ENCODE results near the gene ADCY6. TPM values are rescaled to one million over a fixed set of nuclear protein-coding genes. Genes with fewer than 3 reads are reported as not detected.

Gene ADCY6
- total RNA-seq, 1 donor from 2014 or later: 17.4 TPM

DNA sequence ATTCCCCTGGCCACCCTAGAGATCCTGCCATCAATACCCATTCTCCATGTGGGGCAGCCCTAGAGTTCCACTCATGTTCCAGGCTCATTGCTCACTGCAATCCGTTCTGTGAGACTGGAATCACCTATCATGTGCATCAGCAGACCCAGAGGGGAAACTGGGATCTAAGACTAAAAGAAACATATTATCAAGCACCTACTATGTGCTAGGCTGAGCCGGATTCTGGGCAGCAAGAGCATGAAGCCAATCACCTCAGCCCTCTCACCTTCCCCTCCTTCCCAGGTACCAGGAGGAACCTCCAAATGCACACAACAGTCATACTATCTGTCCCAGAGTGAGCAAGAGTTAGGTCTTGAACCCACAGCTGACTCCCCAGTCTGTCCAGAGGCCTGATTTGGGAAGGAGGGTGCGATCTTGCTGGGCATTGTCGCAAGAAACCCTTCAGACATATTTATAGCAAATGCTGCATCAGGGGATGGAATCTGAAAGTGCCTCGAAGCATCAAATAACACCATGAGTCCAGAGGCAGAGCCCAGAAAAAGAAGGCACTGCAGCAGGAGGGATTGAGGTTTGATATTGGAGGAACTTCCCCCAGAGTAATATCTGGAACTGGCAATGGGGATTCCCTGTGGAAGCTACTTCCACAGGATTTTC, 22.7 kb upstream of the ADCY6 start:
- H3K4me1 Mint-ChIP-seq (ENCODE audit: low read depth, unreplicated experiment): peaks cover 24% of the 10 kb centered on the region
- H3K4me3 Mint-ChIP-seq (ENCODE audit: unreplicated experiment): no peak overlapping the region
- TF ChIP-seq CTCF (IDR thresholded peaks at IDR 0.05; ENCODE audit: partially characterized antibody, unreplicated experiment): no peak
- H3K9me3 Mint-ChIP-seq (ENCODE audit: unreplicated experiment): peaks cover 12% of the 10 kb centered on the region
- peaks cover 14% of the 10 kb centered on the region for H3K27me3 Mint-ChIP-seq (ENCODE audit: unreplicated experiment)
- no peak overlapping the region for H3K27ac Mint-ChIP-seq (ENCODE audit: unreplicated experiment)
- no peak for DNase-seq
- H3K36me3 Mint-ChIP-seq (ENCODE audit: unreplicated experiment): no peaks in the 10 kb centered on the region

DNA sequence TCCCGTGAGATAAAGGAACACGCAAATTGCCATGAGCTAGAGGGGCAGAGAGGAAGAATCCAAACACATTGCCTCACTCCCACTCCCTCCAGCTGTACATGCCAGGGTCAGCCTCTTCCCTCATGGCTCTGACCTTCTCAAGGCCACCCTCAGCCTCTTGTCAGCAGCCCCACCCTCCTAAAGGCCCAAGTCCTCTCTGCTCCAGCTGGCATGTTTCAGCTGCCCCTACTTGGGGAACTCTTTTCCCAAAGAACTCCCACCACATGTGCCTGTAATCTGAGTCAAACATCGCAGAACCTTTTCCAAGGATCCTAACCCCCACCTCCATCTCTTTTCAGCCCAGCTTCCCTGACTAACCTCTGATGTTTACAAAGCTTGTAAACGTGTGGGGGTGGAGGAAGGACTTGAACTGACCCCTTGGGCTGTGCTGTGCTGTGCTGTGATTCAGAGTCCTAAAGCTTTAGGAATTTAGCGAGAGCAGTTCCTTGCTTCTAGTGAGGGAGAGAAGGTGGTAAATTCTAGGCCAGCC, 22.1 kb upstream of the ADCY6 start:
- DNase-seq: no peak
- TF ChIP-seq CTCF (IDR thresholded peaks at IDR 0.05; ENCODE audit: partially characterized antibody, unreplicated experiment): no peak
- Mint-ChIP-seq H3K4me3 (ENCODE audit: unreplicated experiment) (no peak overlapping the region), H3K36me3 (ENCODE audit: unreplicated experiment) (no peaks in the 10 kb centered on the region), H3K27ac (ENCODE audit: unreplicated experiment) (no peak overlapping the region), H3K9me3 (ENCODE audit: unreplicated experiment) (peaks cover 8% of the 10 kb centered on the region), H3K4me1 (ENCODE audit: low read depth, unreplicated experiment) (peaks cover 19% of the 10 kb centered on the region), H3K27me3 (ENCODE audit: unreplicated experiment) (peaks cover 10% of the 10 kb centered on the region)

DNA sequence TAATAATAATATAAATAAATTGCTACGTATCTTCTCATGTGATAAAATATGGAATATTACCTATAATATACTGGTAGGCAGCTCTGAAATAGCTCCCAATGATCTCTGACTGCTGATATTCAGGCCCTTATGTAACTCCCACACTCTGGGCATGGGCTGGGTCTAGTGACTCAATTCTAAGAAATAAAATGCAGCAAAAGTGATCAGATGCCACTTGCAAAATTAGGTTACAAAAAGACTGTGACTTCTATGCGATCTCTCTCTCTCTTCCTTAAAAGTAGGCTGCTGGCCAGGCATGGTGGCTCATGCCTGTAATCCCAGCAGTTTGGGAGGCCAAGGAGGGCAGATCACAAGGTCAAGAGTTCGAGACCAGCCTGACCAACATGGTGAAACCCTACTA, 19.1 kb upstream of the ADCY6 start:
- Mint-ChIP-seq H3K4me3 (ENCODE audit: unreplicated experiment) (no peak overlapping the region), H3K4me1 (ENCODE audit: low read depth, unreplicated experiment) (peaks cover 13% of the 10 kb centered on the region), H3K27ac (ENCODE audit: unreplicated experiment) (no peak overlapping the region), H3K9me3 (ENCODE audit: unreplicated experiment) (peaks cover 7% of the 10 kb centered on the region), H3K27me3 (ENCODE audit: unreplicated experiment) (peaks cover 10% of the 10 kb centered on the region), H3K36me3 (ENCODE audit: unreplicated experiment) (no peaks in the 10 kb centered on the region)
- no peak for DNase-seq
- no peak for TF ChIP-seq CTCF (IDR thresholded peaks at IDR 0.05; ENCODE audit: partially characterized antibody, unreplicated experiment)

GRCh38 chr12:48803675-48804074, 14.8 kb upstream of the ADCY6 start:
- Mint-ChIP-seq H3K27ac (ENCODE audit: unreplicated experiment) (no peak overlapping the region), H3K4me1 (ENCODE audit: low read depth, unreplicated experiment) (no peaks in the 10 kb centered on the region), H3K9me3 (ENCODE audit: unreplicated experiment) (no peaks in the 10 kb centered on the region), H3K36me3 (ENCODE audit: unreplicated experiment) (no peaks in the 10 kb centered on the region), H3K27me3 (ENCODE audit: unreplicated experiment) (peaks cover 2% of the 10 kb centered on the region), H3K4me3 (ENCODE audit: unreplicated experiment) (no peak overlapping the region)
- DNase-seq: no peak
- no peak for TF ChIP-seq CTCF (IDR thresholded peaks at IDR 0.05; ENCODE audit: partially characterized antibody, unreplicated experiment)

GRCh38 chr12:48800971-48801370, 12.1 kb upstream of the ADCY6 start:
- no peaks in the 10 kb centered on the region for H3K4me1 Mint-ChIP-seq (ENCODE audit: low read depth, unreplicated experiment)
- no peak for TF ChIP-seq CTCF (IDR thresholded peaks at IDR 0.05; ENCODE audit: partially characterized antibody, unreplicated experiment)
- peaks cover 2% of the 10 kb centered on the region for H3K27me3 Mint-ChIP-seq (ENCODE audit: unreplicated experiment)

More at GRCh38 chr12:48800971-48801370, 12.1 kb upstream of the ADCY6 start:
- Mint-ChIP-seq H3K36me3 (ENCODE audit: unreplicated experiment) (no peaks in the 10 kb centered on the region), H3K9me3 (ENCODE audit: unreplicated experiment) (peaks cover 3% of the 10 kb centered on the region), H3K27ac (ENCODE audit: unreplicated experiment) (no peak overlapping the region), H3K4me3 (ENCODE audit: unreplicated experiment) (no peak overlapping the region)
- no peak for DNase-seq
